ENCODE data around the gene SNW1.

SNW1 gene

DNA sequence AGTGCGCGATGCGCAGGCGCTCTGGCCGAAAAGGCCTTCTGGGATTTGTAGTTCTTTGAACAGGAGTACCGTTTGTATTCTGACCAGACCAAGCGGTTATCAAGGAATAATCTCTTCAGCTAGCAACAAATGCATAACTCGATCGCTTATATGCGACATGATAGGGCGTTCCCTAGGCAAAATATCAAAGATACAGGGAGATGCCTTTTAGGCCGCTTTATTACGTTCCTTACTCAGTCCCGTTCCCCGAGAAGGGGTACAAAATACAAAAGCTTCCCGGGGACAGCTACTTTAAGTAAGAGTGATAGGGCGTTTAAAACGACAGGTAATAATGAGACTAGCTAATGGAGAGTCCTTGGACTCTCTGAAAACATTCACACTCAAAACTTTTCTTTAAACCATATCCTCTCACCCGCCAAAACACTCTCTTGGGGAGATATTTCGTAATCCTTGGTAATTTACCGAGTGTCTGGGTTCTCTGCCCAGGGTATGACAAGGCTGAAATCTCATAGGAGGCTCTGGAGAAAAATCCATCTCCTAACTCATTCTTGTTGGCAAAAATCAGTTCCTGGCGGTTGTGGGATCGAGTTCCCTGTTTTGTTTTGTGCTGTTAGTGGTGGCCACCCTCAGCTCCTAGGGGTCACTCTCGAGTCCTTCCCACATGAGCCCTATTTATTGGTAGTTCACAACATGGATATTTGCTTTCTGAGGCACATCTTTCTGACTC is 412 bp upstream of the SNW1 start:
- TF ChIP-seq TAF1 (IDR thresholded peaks at IDR 0.05; ENCODE audit: borderline replicate concordance, insufficient read depth, low read length) (no peak), FOXP2 (optimal IDR thresholded peaks at IDR 0.05; ENCODE audit: borderline replicate concordance, extremely low read depth, extremely low read length, insufficient read depth) (no peak), POLR2AphosphoS5 (IDR thresholded peaks at IDR 0.05; ENCODE audit: low read depth, low read length) (no peak), SIN3A (IDR thresholded peaks at IDR 0.05; ENCODE audit: borderline replicate concordance, insufficient read depth, low read length) (no peak)
- TF ChIP-seq, protein P1, sequence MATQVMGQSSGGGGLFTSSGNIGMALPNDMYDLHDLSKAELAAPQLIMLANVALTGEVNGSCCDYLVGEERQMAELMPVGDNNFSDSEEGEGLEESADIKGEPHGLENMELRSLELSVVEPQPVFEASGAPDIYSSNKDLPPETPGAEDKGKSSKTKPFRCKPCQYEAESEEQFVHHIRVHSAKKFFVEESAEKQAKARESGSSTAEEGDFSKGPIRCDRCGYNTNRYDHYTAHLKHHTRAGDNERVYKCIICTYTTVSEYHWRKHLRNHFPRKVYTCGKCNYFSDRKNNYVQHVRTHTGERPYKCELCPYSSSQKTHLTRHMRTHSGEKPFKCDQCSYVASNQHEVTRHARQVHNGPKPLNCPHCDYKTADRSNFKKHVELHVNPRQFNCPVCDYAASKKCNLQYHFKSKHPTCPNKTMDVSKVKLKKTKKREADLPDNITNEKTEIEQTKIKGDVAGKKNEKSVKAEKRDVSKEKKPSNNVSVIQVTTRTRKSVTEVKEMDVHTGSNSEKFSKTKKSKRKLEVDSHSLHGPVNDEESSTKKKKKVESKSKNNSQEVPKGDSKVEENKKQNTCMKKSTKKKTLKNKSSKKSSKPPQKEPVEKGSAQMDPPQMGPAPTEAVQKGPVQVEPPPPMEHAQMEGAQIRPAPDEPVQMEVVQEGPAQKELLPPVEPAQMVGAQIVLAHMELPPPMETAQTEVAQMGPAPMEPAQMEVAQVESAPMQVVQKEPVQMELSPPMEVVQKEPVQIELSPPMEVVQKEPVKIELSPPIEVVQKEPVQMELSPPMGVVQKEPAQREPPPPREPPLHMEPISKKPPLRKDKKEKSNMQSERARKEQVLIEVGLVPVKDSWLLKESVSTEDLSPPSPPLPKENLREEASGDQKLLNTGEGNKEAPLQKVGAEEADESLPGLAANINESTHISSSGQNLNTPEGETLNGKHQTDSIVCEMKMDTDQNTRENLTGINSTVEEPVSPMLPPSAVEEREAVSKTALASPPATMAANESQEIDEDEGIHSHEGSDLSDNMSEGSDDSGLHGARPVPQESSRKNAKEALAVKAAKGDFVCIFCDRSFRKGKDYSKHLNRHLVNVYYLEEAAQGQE (IDR thresholded peaks at IDR 0.05; ENCODE audit: insufficient read depth in 1 of 2, low read depth in 2 of 2, low read length in 2 of 2), result no peak

DNA sequence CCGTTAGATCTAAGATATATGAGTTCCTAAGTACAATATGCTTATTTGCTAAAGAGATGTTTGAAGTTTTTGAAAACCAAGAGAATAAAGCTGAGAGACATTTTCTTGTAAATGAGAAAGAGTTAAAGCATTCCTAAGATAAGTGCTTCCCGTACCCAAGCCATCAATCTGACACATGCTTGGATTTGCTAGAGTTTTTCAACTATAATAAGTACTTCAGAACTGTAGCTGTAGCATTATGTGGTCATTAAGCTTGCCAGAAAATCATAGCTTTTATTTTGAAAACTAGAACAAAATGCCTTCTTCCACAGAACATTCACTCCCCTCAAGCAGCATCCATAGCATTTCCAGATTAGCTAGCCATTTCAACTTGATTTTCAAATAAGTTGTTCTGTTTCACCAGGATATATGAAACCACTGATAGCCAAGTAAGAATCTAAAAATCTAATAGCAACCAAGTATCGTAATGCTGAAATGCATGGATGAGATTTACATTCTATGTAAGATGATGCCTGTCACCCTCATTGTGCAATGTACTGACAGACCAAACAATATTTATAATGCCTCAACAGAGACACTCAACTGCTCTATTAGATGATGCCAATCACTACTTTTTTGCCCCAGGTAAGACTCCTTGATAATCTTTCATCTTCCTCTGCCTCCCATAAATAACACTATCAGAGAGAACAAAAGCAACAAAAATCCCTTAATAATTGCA is 8.0 kb downstream of the SNW1 start:
- TF ChIP-seq SIN3A (IDR thresholded peaks at IDR 0.05; ENCODE audit: borderline replicate concordance, insufficient read depth, low read length) (no peak), POLR2AphosphoS5 (IDR thresholded peaks at IDR 0.05; ENCODE audit: low read depth, low read length) (no peak), TAF1 (IDR thresholded peaks at IDR 0.05; ENCODE audit: borderline replicate concordance, insufficient read depth, low read length) (no peak)
- TF ChIP-seq, protein P1 (IDR thresholded peaks at IDR 0.05; ENCODE audit: insufficient read depth in 1 of 2, low read depth in 2 of 2, low read length in 2 of 2), result no peak

DNA sequence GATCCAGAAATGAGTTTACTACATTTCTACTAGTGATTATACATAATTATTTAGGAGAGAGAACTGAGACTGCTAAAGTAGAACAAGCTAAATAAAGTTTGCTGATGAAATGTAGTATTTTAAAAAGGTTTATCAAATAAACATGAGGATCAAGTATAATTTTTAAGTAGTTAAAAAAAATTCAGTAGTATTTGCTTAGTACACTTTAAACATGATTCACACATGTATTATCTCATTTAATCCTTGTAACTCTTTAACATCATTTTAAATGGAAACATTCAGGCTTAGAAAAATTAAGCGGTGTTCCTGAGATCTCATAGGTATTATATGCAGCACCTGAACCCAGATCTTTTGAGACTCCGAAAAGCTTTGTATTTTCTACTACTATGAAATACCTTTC is 8.7 kb downstream of the SNW1 start:
- TF ChIP-seq, protein P1 (IDR thresholded peaks at IDR 0.05; ENCODE audit: insufficient read depth in 1 of 2, low read depth in 2 of 2, low read length in 2 of 2), result no peak
- TF ChIP-seq POLR2AphosphoS5 (IDR thresholded peaks at IDR 0.05; ENCODE audit: low read depth, low read length) (no peak), FOXP2 (optimal IDR thresholded peaks at IDR 0.05; ENCODE audit: borderline replicate concordance, extremely low read depth, extremely low read length, insufficient read depth) (no peak), TAF1 (IDR thresholded peaks at IDR 0.05; ENCODE audit: borderline replicate concordance, insufficient read depth, low read length) (no peak), SIN3A (IDR thresholded peaks at IDR 0.05; ENCODE audit: borderline replicate concordance, insufficient read depth, low read length) (no peak)

DNA sequence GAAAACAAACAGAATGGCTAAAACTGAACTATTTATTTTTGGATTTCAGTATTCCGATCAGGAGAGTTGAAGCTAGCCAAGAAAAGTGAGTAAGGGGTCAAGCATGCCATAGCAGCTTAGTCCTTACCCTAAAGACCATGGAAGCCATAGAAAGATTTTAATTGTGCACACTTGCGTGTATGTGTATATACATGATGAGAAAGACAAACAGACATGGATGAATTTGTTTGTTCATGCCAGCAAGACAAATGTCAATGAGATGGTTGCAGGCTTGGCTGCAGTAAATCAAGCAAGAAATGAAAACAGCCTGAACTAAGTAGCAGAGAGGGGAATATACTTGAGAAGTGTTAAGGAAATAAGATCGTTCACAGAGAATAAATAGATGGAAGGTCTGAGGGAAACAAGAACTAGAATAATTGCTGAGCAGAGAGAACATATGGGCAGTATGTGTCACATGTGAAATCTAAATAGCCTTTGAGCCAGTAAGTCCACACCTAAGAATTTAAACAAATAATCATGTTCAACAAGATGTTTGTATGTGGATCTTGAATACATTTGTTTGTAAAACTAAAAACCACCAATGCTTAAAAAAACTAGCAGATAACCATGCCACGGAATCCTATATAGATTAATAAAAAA is 14.8 kb downstream of the SNW1 start:
- TF ChIP-seq POLR2AphosphoS5 (IDR thresholded peaks at IDR 0.05; ENCODE audit: low read depth, low read length), result no peak
- no peak for TF ChIP-seq FOXP2 (optimal IDR thresholded peaks at IDR 0.05; ENCODE audit: borderline replicate concordance, extremely low read depth, extremely low read length, insufficient read depth)
- no peak for TF ChIP-seq SIN3A (IDR thresholded peaks at IDR 0.05; ENCODE audit: borderline replicate concordance, insufficient read depth, low read length)
- TF ChIP-seq TAF1 (IDR thresholded peaks at IDR 0.05; ENCODE audit: borderline replicate concordance, insufficient read depth, low read length), result no peak
- TF ChIP-seq, protein P1 (IDR thresholded peaks at IDR 0.05; ENCODE audit: insufficient read depth in 1 of 2, low read depth in 2 of 2, low read length in 2 of 2), result no peak
